GM18505 (cell line): ENCODE data around the gene PRIMA1.
"Not testable (repeated sequence)": the region's sequence is repeated elsewhere in the genome, so short reads cannot be mapped to it uniquely, and the experiment has no call there.

Experiments used
- ATAC-seq: cut with Tn5 transposase; IDR thresholded peaks from one replicate; pipeline ENCODE4 v1.9.1; 2021; ENCODE audit not compliant: unreplicated experiment
- POLR2A ChIP-seq: IDR thresholded peaks from 4 replicates; pipeline ENCODE4 v1.6.1; 2011; ENCODE audit warnings: borderline replicate concordance; ENCODE audit not compliant: insufficient read depth, insufficient read length; ENCODE audit errors: extremely low read depth

Gene PRIMA1, protein sequence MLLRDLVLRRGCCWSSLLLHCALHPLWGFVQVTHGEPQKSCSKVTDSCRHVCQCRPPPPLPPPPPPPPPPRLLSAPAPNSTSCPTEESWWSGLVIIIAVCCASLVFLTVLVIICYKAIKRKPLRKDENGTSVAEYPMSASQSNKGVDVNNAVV

DNA sequence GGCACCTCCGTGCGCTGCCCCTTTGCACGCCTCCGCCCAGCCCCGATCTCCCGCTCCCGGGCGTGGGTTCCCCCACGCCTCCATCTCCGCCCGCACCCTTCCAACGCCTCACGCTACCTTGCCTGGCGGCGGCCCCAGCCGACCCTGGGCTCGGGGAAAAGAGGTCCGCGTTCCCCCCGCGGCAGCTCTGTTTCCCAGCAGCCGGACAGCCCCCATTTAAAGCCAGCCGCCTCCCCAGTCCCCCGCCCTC, at the start of gene PRIMA1:
Gene PRIMA1 (minus strand): TSS at position 193 of the 250 bp plus-strand sequence. CDS start 767 bp downstream, outside the sequence.
- no peak for ATAC-seq
- no peak for TF ChIP-seq POLR2A

DNA sequence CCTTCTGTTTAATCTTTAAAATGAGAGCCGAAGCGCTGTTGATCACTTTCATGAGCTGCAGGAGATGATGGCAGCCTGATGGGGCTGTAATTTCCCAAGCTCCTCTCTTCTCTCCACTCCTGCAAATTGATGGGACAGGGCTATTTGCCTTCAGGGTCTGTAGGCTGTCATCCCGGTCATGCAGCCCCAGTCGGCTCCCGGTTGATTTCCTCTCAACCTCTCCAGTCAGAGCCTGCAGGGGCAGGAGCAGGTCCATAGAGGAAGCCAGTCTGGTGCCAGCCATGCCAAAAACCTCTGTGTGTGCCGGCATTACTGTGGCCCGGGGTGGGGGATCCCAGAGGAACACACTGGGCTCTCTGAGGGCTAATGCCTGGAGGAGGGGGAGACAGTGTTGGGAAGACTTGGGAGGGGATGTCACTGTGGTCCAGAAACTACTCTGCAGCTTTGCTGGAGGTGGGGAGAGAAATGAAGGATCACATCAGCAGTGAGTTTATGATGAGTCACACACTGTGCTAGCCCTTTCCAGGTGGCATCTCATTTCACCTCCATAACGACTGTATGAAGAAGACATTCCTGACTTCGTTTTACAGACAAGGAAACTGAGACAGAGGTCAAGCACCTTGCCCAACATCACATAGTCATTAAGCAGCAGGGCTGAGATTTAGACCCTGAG, 46.5 kb upstream of the PRIMA1 start:
- ATAC-seq = no peak
- no peak for TF ChIP-seq POLR2A

DNA sequence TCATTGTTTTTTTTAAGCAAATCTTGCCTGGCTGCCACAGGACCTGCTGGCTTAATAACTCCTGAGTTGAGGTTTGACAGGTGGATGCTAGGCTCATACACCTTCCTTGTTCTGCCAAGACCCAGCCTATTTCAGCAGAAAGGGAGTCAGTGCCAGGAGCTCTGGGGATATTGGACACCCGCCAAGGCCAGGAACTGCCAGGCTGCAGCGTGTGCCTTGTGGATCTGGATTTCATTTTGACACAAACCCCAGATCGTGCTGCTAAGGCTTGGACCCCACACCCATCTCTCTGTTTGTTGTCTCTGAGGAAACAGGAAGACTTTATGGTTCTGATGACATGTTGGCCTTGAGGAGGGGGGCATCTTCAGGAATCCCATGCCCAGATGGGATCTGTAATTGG, 44.4 kb upstream of the PRIMA1 start:
- no peak for TF ChIP-seq POLR2A
- ATAC-seq = no peak

DNA sequence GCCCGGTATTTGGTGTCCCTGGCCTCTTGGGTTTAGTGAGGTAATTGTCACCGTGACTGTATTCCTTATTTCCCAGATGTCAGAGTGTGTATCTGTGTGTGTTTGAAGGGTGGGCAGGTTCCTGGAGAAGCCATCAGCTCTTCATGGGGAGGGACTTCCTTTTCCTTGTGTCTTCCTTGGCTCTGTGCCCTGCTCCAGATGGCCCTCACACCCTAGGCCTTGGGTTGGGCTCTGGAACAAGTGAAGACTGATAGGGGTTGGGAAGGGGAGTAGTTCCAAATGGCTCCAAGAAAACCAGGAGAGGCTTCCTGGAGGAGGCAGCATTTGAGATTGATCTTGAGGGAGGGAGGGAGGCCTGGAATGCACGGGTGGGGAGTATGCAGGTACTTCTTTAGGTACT, 43.8 kb upstream of the PRIMA1 start:
- TF ChIP-seq POLR2A = no peak
- ATAC-seq = no peak

DNA sequence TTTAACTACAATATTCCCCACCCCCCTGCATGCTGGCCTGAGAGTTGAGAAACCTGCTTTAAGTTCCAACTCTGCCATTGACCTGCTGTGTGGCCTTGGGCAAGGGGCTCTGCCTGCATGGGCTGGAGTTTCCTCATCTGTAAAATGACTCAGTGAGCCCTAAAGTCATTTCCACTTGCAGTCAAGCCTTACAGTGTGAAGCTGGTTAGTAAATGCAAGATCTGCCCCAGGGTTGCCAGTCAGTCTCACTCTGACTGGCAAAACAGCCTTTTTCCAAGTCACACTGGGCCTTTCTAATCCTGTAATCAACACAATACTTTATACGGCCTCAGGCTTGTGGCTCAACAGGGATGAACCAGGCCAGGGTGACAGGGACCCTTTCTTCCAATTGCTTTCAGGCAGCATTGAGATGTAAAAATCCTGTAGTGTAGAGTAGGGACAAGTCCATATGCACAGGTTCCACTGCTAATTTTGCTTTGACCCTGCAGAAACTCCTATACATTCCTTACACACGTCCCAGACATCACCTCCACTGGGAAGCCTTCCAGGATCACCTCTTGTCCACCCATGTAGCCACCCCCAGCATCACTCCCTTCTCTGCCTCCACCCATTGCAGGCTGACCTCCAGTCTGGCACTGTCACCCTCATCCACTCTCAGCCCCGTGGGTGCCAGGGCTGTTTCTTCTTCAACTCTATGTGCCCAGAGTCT, 42.6 kb upstream of the PRIMA1 start:
- no peak for ATAC-seq
- TF ChIP-seq POLR2A = no peak

DNA sequence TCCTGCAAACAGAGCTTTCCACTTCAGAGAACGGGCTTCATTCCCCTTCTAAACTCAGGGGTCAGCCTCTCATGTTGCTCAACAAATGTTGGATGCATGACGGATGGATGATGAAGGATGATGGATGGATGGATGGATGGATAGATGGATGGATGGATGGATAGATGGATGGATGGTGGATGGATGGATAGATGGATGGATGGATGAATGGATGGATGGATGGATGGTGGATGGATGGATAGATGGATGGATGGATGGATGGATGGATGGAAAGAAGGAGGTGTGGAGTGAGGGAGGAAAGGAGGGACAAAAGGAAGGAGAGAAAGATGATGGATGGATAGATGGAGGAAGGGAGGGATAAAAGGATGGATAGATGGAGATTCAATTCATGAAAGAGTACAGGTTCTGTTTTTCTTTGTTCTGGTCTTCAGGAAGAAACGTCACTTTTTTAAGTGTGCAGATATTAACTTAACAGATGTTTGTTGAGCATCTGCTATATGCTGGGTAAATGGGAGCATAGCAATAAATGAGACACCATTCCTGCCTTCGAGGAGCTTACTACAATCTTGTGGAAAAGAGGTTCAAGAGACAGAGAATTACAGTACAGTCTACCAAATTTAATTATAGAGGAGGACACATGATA, 41.7 kb upstream of the PRIMA1 start:
- TF ChIP-seq POLR2A = no peak
- ATAC-seq = no peak

DNA sequence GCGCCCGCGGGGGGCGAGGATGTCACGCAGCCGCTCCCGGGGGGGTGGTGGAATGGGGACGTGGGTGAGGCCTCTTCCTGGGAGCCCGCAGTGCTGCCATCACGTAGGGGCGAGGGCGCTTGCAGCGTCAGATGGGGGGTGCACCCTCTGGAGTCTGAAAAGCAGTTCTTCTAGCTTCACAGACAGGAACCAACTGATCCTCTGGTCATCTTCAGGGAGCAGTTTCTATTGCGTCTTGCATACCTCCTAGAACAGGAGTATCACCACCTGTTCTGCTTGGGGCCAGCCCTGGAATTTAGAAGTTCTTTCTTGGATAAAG, 36.9 kb upstream of the PRIMA1 start:
- no peak for TF ChIP-seq POLR2A
- ATAC-seq = no peak

DNA sequence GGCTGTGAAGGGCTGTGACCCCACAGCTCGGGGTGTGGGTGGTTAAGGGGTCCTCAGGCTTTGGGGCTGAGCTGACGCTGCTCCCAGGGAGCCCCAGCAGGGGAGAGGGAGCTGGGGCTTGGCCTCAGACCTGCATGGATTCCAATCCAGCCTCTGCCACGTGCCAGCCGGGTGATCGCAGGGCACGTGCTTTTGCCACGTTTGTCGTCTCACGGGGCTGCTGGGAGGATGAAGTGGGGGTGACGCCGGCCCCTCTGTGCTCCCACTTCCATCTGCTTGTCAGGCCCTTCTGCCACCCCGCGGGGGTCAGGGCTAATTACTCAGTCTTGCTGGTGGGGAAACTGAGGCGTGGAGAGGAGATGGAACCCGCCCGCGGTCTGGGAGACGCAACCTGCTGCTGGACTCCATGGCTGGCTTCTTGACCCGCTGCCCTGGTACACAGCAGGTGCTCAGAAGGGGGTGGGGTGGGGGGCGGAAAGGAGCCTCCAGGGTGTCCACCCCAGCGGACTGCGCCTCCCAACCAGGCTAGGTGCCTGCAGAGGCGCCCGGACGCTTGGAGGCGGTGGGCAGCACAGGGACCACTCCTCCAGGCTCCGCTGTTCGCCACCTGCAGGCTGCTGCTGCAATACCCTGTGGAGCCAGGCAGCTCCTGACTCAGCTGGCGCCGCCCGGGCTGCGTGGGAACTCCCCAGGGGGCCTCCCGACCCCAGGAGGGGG, 36.4 kb upstream of the PRIMA1 start:
- ATAC-seq = no peak

DNA sequence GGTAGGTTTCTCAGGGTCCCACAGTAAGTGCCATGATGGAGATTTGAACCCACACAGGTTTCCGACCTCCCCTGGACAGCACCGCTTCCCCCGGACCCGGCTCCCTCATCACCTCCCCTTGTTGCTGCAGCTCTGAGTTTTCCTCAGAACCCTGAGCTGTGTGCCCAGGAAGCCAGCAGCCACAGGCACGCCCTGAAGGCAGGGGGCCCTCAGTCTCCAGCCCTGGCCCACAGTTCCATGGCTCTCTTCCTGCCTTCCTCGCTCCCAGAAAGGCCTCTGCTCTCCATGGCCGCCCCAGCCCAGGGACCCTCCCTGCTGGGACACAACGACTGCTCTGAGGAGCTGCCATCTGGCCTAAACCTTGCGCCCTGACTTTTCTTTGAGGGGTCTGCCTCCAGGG, 35.8 kb upstream of the PRIMA1 start:
- no peak for TF ChIP-seq POLR2A
- ATAC-seq = no peak

More for the DNA sequence above, 36.4 kb upstream of the PRIMA1 start:
- no peak for TF ChIP-seq POLR2A

DNA sequence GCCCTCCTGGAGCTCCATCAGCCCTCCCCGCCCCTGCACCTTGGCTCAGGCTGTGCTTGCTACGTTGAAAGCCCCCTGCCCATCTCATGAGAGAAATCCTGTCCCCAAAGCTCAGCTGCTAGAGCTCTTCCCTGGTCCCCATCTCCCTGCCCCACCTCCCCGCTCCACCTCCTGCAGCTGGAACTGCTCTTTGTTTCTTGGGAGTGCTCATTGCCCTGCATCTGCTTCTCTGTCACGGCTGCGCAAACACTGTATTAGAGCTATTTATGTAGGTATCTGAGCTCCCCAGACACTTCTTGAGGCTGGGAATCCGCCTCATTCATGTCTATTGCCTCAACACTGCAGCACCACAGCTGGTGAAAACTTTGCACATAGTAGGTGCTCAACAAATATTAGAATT, 32.8 kb upstream of the PRIMA1 start:
- no peak for TF ChIP-seq POLR2A
- ATAC-seq = no peak

DNA sequence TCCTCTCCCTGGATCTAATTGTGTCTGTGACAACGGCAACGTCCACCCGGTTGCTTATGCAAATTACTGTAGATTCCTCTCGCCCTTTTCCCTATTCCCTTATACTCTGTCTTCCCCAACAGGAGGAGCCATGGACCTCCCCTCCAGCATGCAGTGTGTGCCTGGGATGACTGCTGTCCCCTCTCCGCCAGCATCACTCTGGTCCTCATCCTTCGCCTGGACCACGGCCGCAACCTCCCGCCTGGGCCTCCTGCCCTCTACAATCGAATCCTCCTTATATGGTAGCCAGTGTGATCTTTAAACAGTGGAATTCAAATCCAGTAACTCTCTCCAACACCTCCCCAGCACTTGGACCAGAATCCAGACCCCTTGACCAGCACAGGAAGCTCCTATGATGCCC, 30.6 kb upstream of the PRIMA1 start:
- no peak for ATAC-seq
- TF ChIP-seq POLR2A = no peak

DNA sequence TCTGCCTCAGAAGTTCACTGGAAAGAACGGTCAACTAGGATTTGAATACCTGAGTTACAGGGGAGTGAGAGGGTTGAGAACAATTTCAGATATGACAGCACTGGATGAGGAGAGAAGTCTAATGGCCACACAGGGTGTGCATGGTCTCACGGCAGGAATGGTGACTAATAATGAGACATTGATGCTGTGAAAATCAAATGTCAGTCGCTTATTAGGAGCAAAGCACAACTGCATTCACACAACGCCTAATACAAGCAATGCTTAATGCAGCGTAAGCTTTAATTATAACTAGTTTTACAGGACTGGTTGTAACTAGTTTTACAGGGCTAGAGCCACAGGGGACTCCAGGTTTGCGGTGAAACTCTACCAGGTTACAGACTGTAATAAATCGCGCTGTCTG, 23.4 kb upstream of the PRIMA1 start:
- no peak for TF ChIP-seq POLR2A
- no peak for ATAC-seq

DNA sequence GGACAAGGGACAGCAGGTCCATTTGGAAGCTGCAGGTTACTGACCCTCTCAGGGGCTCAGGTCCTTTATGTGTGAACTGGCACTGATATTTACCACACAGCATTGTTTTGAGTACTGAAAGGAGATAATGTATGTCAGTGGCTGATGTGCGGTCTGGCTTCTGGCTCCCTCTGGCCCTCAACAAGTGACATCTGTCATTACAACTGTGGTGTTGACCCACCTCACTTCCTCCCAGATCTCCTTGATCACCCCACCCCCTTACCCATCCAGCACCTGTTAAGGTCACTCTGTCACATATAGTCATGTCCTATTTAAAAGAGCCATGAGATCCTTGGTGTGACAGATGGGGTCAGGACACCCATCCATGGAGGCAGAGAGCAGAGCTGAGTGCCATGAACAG, 22.7 kb upstream of the PRIMA1 start:
- TF ChIP-seq POLR2A = no peak
- ATAC-seq = no peak

DNA sequence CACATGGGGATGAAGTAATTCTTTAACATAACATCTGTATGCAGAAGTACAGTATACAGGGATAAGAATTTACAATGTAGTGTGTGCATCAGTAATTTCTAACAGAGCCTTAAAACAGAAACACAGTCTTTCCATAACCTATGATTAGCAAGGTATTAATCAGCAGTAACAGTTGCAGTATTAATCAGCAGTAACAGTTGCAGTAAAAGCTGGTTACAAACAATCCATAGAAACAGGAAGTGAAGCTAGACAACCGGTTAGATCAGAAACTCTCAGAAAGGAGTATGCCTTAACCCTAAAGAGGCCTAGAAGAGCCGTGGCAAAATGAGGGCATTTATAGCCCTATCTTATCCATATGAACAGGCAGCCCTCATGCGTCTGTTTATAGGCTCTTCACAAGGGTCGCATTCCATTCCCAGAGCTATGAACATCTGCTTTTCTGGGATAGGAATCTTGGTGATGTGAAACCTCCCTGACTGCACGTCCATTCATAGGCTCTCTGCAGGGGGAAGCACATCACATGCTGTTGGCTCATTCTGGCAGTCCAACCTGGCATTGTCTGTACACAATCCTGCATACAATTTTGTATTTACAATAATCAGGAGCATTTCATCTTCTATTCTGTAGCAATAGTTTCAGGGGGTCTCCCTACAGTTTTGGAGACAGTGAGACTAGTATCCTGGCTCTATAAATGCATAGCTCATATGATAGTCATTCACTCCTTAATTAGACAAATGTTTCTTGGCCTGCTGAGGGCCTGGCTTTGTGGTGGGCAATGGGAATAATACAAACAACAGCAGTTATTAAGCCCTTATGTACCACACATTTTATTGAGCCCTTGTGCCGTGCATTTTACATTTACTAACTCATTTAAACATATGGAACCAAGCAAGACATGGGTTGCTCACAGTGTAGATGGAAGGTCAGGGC, 21.5 kb upstream of the PRIMA1 start:
- not testable (repeated sequence) for ATAC-seq
